IMR-90 (cell line): ENCODE data around the gene ATP7A.

Experiments
- CTCF ChIP-seq: conservative IDR thresholded peaks from 2 replicates; pipeline ENCODE4 v1.5.1; 2012; ENCODE audit warnings: mild to moderate bottlenecking, low read depth, low read length, improper control_type of control experiment
- POLR2A ChIP-seq: IDR thresholded peaks from 2 replicates; pipeline ENCODE4 v1.6.1; 2012; ENCODE audit warnings: mild to moderate bottlenecking, low read depth, low read length
- SMC3 ChIP-seq: fragments of 150-350 bp; IDR thresholded peaks from 2 replicates; pipeline ENCODE4 v1.6.1; 2016; ENCODE audit warnings: low read depth, mild to moderate bottlenecking, antibody characterized with exemption, low read length, moderate library complexity
- TF ChIP-seq, protein P1 (sequence below): fragments of 150-350 bp; IDR thresholded peaks from 2 replicates; pipeline ENCODE4 v1.6.1; 2017; ENCODE audit warnings: mild to moderate bottlenecking, antibody characterized with exemption, low read length, low read depth
- TF ChIP-seq, protein P2 (sequence below): fragments of 150-350 bp; IDR thresholded peaks from 2 replicates; pipeline ENCODE4 v1.6.1; 2016; ENCODE audit warnings: low read depth, mild to moderate bottlenecking, low read length, moderate library complexity, borderline replicate concordance

DNA sequence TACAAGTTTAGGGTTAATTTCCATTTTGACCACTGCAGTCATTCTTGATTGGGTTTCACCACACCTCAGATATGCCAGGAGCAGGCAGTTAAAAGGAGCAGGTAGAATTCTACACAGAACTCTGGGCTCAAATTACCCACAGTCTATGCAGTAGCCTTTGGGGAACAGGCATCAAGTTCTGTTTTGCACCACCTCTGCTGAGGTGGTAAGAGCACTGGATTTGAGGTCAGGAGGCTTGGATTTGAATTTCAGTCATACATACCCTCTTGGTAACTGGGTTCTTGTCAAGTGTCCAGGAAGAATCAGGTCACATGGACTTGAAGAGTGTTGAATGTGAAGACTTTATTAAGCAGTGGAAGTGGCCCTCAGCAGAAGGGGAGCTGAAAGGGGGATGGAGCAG is 153.2 kb downstream of the ATP7A start:
- TF ChIP-seq, protein P1, sequence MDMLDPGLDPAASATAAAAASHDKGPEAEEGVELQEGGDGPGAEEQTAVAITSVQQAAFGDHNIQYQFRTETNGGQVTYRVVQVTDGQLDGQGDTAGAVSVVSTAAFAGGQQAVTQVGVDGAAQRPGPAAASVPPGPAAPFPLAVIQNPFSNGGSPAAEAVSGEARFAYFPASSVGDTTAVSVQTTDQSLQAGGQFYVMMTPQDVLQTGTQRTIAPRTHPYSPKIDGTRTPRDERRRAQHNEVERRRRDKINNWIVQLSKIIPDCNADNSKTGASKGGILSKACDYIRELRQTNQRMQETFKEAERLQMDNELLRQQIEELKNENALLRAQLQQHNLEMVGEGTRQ = no peak
- TF ChIP-seq POLR2A = no peak
- TF ChIP-seq CTCF = no peak
- no peak for TF ChIP-seq SMC3
- TF ChIP-seq, protein P2, sequence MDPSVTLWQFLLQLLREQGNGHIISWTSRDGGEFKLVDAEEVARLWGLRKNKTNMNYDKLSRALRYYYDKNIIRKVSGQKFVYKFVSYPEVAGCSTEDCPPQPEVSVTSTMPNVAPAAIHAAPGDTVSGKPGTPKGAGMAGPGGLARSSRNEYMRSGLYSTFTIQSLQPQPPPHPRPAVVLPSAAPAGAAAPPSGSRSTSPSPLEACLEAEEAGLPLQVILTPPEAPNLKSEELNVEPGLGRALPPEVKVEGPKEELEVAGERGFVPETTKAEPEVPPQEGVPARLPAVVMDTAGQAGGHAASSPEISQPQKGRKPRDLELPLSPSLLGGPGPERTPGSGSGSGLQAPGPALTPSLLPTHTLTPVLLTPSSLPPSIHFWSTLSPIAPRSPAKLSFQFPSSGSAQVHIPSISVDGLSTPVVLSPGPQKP = no peak
